Neuronal stem cell (in vitro differentiated cells): ENCODE measurements around the gene EPS8L2.

Experiments
- DNase-seq: peaks from one replicate; pipeline ENCODE4 v3.0.0-alpha.2; 2013; ENCODE audit warnings: low spot score
- H2AFZ ChIP-seq: one replicate; pipeline ENCODE4 v1.6.1; 2013; ENCODE audit warnings: mild to moderate bottlenecking, low read length, inconsistent platforms
- H2AK5ac ChIP-seq: 2 replicates; pipeline ENCODE4 v1.6.1; 2013; ENCODE audit warnings: low read depth, mild to moderate bottlenecking, inconsistent platforms, low read length, moderate library complexity, mixed read lengths
- H2BK120ac ChIP-seq: 2 replicates; pipeline ENCODE4 v1.6.1; 2013; ENCODE audit warnings: low read depth, mild to moderate bottlenecking, inconsistent platforms, low read length, moderate library complexity, mixed read lengths
- H2BK12ac ChIP-seq: one replicate; pipeline ENCODE4 v1.6.1; 2013; ENCODE audit warnings: low read length, inconsistent platforms
- H2BK15ac ChIP-seq: 2 replicates; pipeline ENCODE4 v1.6.1; 2013; ENCODE audit warnings: mild to moderate bottlenecking, low read length, inconsistent platforms, mixed read lengths
- H2BK5ac ChIP-seq: one replicate; pipeline ENCODE4 v1.6.1; 2013; ENCODE audit warnings: inconsistent platforms, mild to moderate bottlenecking, low read length, moderate library complexity
- H3K14ac ChIP-seq: one replicate; pipeline ENCODE4 v1.6.1; 2013; ENCODE audit warnings: low read length, inconsistent platforms
- H3K18ac ChIP-seq: 2 replicates; pipeline ENCODE4 v1.6.1; 2013; ENCODE audit warnings: low read length, inconsistent platforms
- H3K23ac ChIP-seq: 2 replicates; pipeline ENCODE4 v1.6.1; 2013; ENCODE audit warnings: low read depth, mild to moderate bottlenecking, mixed read lengths, low read length, inconsistent platforms; ENCODE audit not compliant: poor library complexity
- H3K27ac ChIP-seq: replicated peaks from 3 replicates; pipeline ENCODE4 v1.5.1; 2013; ENCODE audit warnings: low read length, inconsistent platforms
- H3K27me3 ChIP-seq, 3 experiments: 2 replicates each; pipeline ENCODE4 v1.6.1; 2013; ENCODE audit warnings: low read length in 3 of 3, mild to moderate bottlenecking in 2 of 3, inconsistent platforms in 1 of 3, low read depth in 1 of 3, mixed read lengths in 1 of 3, moderate library complexity in 1 of 3; ENCODE audit not compliant: control insufficient read depth in 3 of 3, insufficient read depth in 3 of 3
- H3K36me3 ChIP-seq, 2 donors: replicated peaks in 1 of 2; 2 replicates each; pipeline ENCODE4 v1.6.1; 2013; ENCODE audit warnings: low read length in 2 of 2; ENCODE audit not compliant: control insufficient read depth in 2 of 2, insufficient read depth in 2 of 2
- H3K4ac ChIP-seq: 2 replicates; pipeline ENCODE4 v1.6.1; 2013; ENCODE audit warnings: inconsistent platforms, mild to moderate bottlenecking, low read length, moderate library complexity
- H3K4me1 ChIP-seq, 2 donors: 1 replicate in 1 of 2; 2 replicates in 1 of 2; pipeline ENCODE4 v1.6.1; 2013; ENCODE audit warnings: low read length in 2 of 2, low read depth in 1 of 2; ENCODE audit not compliant: control insufficient read depth in 2 of 2, insufficient read depth in 1 of 2
- H3K4me2 ChIP-seq: one replicate; pipeline ENCODE4 v1.6.1; 2013; ENCODE audit warnings: mild to moderate bottlenecking, low read length, inconsistent platforms; ENCODE audit not compliant: insufficient read depth, poor library complexity, severe bottlenecking
- H3K4me3 ChIP-seq, 2 donors: 2 replicates each; pipeline ENCODE4 v1.5.1; 2013; ENCODE audit warnings: low read length in 2 of 2, mild to moderate bottlenecking in 2 of 2, inconsistent platforms in 1 of 2, moderate library complexity in 1 of 2
- H3K79me1 ChIP-seq: one replicate; pipeline ENCODE4 v1.6.1; 2013; ENCODE audit warnings: low read depth, mild to moderate bottlenecking, inconsistent platforms, low read length, moderate library complexity
- H3K9ac ChIP-seq: one replicate; pipeline ENCODE4 v1.6.1; 2013; ENCODE audit warnings: mild to moderate bottlenecking, low read depth, low read length, inconsistent platforms; ENCODE audit not compliant: poor library complexity
- H3K9me3 ChIP-seq, 2 donors: replicated peaks in 1 of 2; 2 replicates each; pipeline versions ENCODE3 to v1.6.1; 2013; ENCODE audit warnings: low read length in 2 of 2, mild to moderate bottlenecking in 2 of 2, inconsistent platforms in 1 of 2, low read depth in 1 of 2, mixed read lengths in 1 of 2, moderate library complexity in 1 of 2; ENCODE audit not compliant: control insufficient read depth in 2 of 2, insufficient read depth in 1 of 2
- H4K8ac ChIP-seq: one replicate; pipeline ENCODE4 v1.6.1; 2013; ENCODE audit warnings: low read depth, mild to moderate bottlenecking, inconsistent platforms, low read length, moderate library complexity
- H4K91ac ChIP-seq: one replicate; pipeline ENCODE4 v1.6.1; 2013; ENCODE audit warnings: low read length, low read depth, mild to moderate bottlenecking, inconsistent platforms; ENCODE audit not compliant: poor library complexity
- WGBS, 2 donors: extraction: QIAGEN DNeasy Blood & Tissue Kit; methylation state at CpG; one replicate each; pipeline ENCODE4 v1.1.7; 2013; ENCODE audit warnings: missing lambda C conversion rate in 2 of 2, mixed read lengths in 1 of 2; ENCODE audit not compliant: insufficient read length in 2 of 2, insufficient replicate concordance in 1 of 2; ENCODE audit errors: extremely low coverage in 2 of 2; 5-methylcytosine and 5-hydroxymethylcytosine counted together

Gene EPS8L2

GRCh38 chr11:774873-775592, 69.0 kb downstream of the EPS8L2 start:
- Histone ChIP-seq H2BK120ac (no peak overlapping the region), H3K18ac (no peak overlapping the region), H3K9me3 (no peaks in the 10 kb centered on the region), H3K9ac (peak overlapping the region; percentile 44), H2AK5ac (peak overlapping the region; percentile 34), H2BK12ac (peak overlapping the region; percentile 63), H3K27ac (no peak overlapping the region), H2BK5ac (peak overlapping the region; percentile 60), H2AFZ (no peak overlapping the region), H3K4me3 (peak overlapping the region; percentile 4 to 16), H4K8ac (no peak overlapping the region), H2BK15ac (no peak overlapping the region), H3K36me3 (peaks cover 21 to 64% of the 10 kb centered on the region in 2 donors), H3K4me1 (peaks cover 8 to 13% of the 10 kb centered on the region in 2 donors), H3K4ac (no peak overlapping the region), H3K14ac (no peak overlapping the region), H3K23ac (peak overlapping the region; percentile 73), H4K91ac (no peak overlapping the region), H3K27me3 (no peaks in the 10 kb centered on the region), H3K79me1 (peaks cover 28% of the 10 kb centered on the region), H3K4me2 (peak overlapping the region; percentile 2)
- DNase-seq: no peak
- no CpG with 5 or more reads among the region's 20 CpGs for WGBS, 2 donors

GRCh38 chr11:776263-776560, 70.2 kb downstream of the EPS8L2 start:
- Histone ChIP-seq H2BK15ac (no peak overlapping the region), H3K9me3 (no peaks in the 10 kb centered on the region), H3K18ac (peak overlapping the region; percentile 96), H3K4me2 (peak overlapping the region; percentile 93), H3K27me3 (no peaks in the 10 kb centered on the region), H2BK120ac (peak overlapping the region; percentile 72), H3K4me1 (peaks cover 8 to 19% of the 10 kb centered on the region in 2 donors), H3K4ac (peak overlapping the region; percentile 84), H4K91ac (no peak overlapping the region), H3K23ac (no peak overlapping the region), H2AFZ (no peak overlapping the region), H3K27ac (no peak overlapping the region), H3K4me3 (peak overlapping the region; percentile 61 to 90), H2BK5ac (peak overlapping the region; percentile 90), H2BK12ac (no peak overlapping the region), H3K36me3 (peaks cover 15 to 60% of the 10 kb centered on the region in 2 donors), H3K79me1 (peaks cover 26% of the 10 kb centered on the region), H3K9ac (no peak overlapping the region), H4K8ac (no peak overlapping the region), H2AK5ac (peak overlapping the region; percentile 98), H3K14ac (no peak overlapping the region)
- WGBS, 2 donors: no CpG with 5 or more reads among the region's 11 CpGs
- no peak for DNase-seq

GRCh38 chr11:776561-777287, 70.7 kb downstream of the EPS8L2 start:
- peak overlapping the region; percentile 86 for H3K27ac ChIP-seq
- WGBS, 2 donors: no CpG with 5 or more reads among the region's 65 CpGs
- peaks cover 8 to 19% of the 10 kb centered on the region in 2 donors for H3K4me1 ChIP-seq

More at GRCh38 chr11:776561-777287, 70.7 kb downstream of the EPS8L2 start:
- Histone ChIP-seq H3K4me3 (peak overlapping the region; percentile 61 to 97), H3K9ac (peak overlapping the region; percentile 98), H3K9me3 (no peaks in the 10 kb centered on the region), H3K4ac (peak overlapping the region; percentile 84), H2AK5ac (peak overlapping the region; percentile 98), H2BK5ac (peak overlapping the region; percentile 90), H2BK120ac (peak overlapping the region; percentile 72), H4K8ac (no peak overlapping the region), H3K27me3 (no peaks in the 10 kb centered on the region), H3K36me3 (peaks cover 15 to 55% of the 10 kb centered on the region in 2 donors), H3K18ac (peak overlapping the region; percentile 99), H3K23ac (peak overlapping the region; percentile 99), H3K14ac (peak overlapping the region; percentile 90), H3K79me1 (peaks cover 24% of the 10 kb centered on the region), H2BK15ac (peak overlapping the region; percentile 26), H3K4me2 (peak overlapping the region; percentile 93), H2AFZ (peak overlapping the region; percentile 97), H2BK12ac (no peak overlapping the region), H4K91ac (peak overlapping the region; percentile 89)
- DNase-seq: no peak
